ENCODE results near the gene GPBP1. TPM values are rescaled to one million over a fixed set of nuclear protein-coding genes. Genes with fewer than 3 reads are reported as not detected.

The GPBP1 gene
- total and polyA plus RNA-seq, 9 of the 15 experiments (the other 6 are each of a cell fraction or from before 2014, with no cell fraction given): 31.0 to 109 (median 68.4) TPM

DNA sequence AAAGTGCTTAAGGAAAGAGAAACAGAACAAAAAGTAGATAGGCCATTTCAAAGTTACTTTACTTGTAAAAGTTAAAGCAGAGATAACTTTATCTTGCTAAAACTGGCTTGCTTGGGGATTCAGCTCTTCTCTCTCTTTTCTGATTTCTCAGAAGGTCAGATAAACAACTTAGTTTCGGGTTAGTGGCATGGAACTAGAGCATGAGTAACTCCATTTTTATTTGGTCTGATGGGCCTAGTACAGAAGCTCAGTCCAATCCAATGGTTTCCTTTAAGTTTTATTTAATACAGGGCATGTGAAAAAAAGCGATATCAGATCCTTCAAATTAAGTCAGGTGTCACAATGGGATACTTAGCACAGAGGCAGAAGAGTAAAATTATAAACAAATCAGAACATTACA is 18.8 kb upstream of the GPBP1 start (continued):
- TF ChIP-seq, protein P1, sequence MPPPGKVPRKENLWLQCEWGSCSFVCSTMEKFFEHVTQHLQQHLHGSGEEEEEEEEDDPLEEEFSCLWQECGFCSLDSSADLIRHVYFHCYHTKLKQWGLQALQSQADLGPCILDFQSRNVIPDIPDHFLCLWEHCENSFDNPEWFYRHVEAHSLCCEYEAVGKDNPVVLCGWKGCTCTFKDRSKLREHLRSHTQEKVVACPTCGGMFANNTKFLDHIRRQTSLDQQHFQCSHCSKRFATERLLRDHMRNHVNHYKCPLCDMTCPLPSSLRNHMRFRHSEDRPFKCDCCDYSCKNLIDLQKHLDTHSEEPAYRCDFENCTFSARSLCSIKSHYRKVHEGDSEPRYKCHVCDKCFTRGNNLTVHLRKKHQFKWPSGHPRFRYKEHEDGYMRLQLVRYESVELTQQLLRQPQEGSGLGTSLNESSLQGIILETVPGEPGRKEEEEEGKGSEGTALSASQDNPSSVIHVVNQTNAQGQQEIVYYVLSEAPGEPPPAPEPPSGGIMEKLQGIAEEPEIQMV (tag; conservative IDR thresholded peaks at IDR 0.05; ENCODE audit: low read depth): peak; percentile 67; the same call in 1 of the 2 replicates
- TF ChIP-seq, protein P2, sequence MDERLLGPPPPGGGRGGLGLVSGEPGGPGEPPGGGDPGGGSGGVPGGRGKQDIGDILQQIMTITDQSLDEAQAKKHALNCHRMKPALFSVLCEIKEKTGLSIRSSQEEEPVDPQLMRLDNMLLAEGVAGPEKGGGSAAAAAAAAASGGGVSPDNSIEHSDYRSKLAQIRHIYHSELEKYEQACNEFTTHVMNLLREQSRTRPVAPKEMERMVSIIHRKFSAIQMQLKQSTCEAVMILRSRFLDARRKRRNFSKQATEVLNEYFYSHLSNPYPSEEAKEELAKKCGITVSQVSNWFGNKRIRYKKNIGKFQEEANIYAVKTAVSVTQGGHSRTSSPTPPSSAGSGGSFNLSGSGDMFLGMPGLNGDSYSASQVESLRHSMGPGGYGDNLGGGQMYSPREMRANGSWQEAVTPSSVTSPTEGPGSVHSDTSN (CRISPR knock-in tag; IDR thresholded peaks at IDR 0.05; ENCODE audit: low read depth): no peak
- TF ChIP-seq, protein P2 (tag; conservative IDR thresholded peaks at IDR 0.05; ENCODE audit: low read depth): peak; percentile 43
- TF ChIP-seq CBFA2T3 (IDR thresholded peaks at IDR 0.05): peak; percentile 29; the same call in 1 of the 2 replicates
- TF ChIP-seq, protein P3, sequence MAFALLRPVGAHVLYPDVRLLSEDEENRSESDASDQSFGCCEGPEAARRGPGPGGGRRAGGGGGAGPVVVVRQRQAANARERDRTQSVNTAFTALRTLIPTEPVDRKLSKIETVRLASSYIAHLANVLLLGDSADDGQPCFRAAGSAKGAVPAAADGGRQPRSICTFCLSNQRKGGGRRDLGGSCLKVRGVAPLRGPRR (CRISPR knock-in tag; IDR thresholded peaks at IDR 0.05): peak; percentile 82
- peak; percentile 95 for TF ChIP-seq ZNF668 (CRISPR knock-in tag; IDR thresholded peaks at IDR 0.05)
- 0 out of 2 replicates have a peak, but pooled peaks have one; percentile 21 for TF ChIP-seq ETV1 (tag; conservative IDR thresholded peaks at IDR 0.05; ENCODE audit: low read depth)
- TF ChIP-seq POLR3A (IDR thresholded peaks at IDR 0.05; ENCODE audit: borderline replicate concordance, extremely low read depth, insufficient read depth, insufficient read length): no peak
- peak; percentile 79 for TF ChIP-seq TEAD2 (tag; IDR thresholded peaks at IDR 0.05)
- TF ChIP-seq PTTG1 (tag; IDR thresholded peaks at IDR 0.05; ENCODE audit: low read depth): peak; percentile 87
- TF ChIP-seq, protein P4, sequence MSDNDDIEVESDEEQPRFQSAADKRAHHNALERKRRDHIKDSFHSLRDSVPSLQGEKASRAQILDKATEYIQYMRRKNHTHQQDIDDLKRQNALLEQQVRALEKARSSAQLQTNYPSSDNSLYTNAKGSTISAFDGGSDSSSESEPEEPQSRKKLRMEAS (CRISPR knock-in tag; IDR thresholded peaks at IDR 0.05): no peak
- peak; percentile 75 for TF ChIP-seq ZNF239 (CRISPR knock-in tag; IDR thresholded peaks at IDR 0.05)
- TF ChIP-seq NR2C1 (IDR thresholded peaks at IDR 0.05): no peak
- peak; percentile 80 for TF ChIP-seq NR2C1 (tag; IDR thresholded peaks at IDR 0.05)
- TF ChIP-seq RB1 (IDR thresholded peaks at IDR 0.05; ENCODE audit: low read depth): no peak
- peak; percentile 90 for TF ChIP-seq HSF4 (CRISPR knock-in tag; IDR thresholded peaks at IDR 0.05; ENCODE audit: borderline replicate concordance)
- TF ChIP-seq, protein P5, sequence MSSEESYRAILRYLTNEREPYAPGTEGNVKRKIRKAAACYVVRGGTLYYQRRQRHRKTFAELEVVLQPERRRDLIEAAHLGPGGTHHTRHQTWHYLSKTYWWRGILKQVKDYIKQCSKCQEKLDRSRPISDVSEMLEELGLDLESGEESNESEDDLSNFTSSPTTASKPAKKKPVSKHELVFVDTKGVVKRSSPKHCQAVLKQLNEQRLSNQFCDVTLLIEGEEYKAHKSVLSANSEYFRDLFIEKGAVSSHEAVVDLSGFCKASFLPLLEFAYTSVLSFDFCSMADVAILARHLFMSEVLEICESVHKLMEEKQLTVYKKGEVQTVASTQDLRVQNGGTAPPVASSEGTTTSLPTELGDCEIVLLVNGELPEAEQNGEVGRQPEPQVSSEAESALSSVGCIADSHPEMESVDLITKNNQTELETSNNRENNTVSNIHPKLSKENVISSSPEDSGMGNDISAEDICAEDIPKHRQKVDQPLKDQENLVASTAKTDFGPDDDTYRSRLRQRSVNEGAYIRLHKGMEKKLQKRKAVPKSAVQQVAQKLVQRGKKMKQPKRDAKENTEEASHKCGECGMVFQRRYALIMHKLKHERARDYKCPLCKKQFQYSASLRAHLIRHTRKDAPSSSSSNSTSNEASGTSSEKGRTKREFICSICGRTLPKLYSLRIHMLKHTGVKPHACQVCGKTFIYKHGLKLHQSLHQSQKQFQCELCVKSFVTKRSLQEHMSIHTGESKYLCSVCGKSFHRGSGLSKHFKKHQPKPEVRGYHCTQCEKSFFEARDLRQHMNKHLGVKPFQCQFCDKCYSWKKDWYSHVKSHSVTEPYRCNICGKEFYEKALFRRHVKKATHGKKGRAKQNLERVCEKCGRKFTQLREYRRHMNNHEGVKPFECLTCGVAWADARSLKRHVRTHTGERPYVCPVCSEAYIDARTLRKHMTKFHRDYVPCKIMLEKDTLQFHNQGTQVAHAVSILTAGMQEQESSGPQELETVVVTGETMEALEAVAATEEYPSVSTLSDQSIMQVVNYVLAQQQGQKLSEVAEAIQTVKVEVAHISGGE (CRISPR knock-in tag; IDR thresholded peaks at IDR 0.05): peak in 1 of 3 experiments; percentile 57; a peak in 1 of 6 replicates
- TF ChIP-seq ZFP1 (CRISPR knock-in tag; IDR thresholded peaks at IDR 0.05): peak; percentile 68
- TF ChIP-seq, protein P6, sequence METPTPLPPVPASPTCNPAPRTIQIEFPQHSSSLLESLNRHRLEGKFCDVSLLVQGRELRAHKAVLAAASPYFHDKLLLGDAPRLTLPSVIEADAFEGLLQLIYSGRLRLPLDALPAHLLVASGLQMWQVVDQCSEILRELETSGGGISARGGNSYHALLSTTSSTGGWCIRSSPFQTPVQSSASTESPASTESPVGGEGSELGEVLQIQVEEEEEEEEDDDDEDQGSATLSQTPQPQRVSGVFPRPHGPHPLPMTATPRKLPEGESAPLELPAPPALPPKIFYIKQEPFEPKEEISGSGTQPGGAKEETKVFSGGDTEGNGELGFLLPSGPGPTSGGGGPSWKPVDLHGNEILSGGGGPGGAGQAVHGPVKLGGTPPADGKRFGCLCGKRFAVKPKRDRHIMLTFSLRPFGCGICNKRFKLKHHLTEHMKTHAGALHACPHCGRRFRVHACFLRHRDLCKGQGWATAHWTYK (CRISPR knock-in tag; IDR thresholded peaks at IDR 0.05): peak; percentile 86
